Measurements from ENCODE around the gene GMPR2. TPM values are rescaled to one million over a fixed set of nuclear protein-coding genes. Genes with fewer than 3 reads are reported as not detected.
A peak's percentile ranks its signal among the peaks of the same experiment; 100 is the strongest.

The GMPR2 gene
- total and polyA plus RNA-seq, 2 experiments from 2014 or later: 60.6 to 70.6 TPM

DNA sequence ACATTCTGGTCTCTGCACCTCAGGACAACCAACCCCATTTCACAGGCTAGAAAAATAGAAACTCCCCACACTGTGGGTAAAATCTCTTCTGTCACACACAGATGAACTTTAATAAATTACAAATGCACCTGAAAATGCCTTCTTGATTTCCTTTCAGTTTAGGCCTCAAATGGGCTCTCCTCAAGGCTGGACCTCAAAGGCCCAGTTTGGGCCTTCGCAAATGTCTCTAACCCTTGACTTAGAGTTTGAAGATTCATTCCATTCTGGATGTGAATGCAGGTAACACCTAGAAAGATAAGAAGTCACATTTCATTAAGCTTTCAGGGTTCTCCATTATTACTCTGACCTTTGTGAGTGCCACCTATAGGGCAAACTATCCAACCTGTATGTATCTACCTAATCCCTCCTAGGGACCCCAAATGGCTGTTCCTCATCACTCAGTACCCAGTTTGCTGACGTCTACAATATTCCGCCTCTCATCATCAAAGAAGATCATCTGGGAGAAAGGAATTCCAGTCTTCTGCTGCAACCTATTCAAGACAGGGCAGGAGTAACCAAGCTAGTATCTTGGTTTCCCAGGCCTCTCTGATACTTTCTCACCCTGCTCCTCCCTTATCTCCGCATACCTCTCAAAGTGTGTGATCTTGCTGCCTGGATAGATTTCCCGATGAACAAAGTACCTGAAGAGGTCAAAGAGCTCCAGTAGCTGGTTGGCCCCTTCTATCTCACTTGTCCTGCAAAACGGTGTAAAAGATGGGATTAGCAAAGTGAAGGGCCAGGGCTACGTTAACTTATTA lies 18.7 kb upstream of the GMPR2 start:
- Mint-ChIP-seq H3K27me3 (ENCODE audit: insufficient read depth, low read depth, poor library complexity) (peaks cover 19% of the 10 kb centered on the region), H3K36me3 (ENCODE audit: low read depth) (peaks cover 51% of the 10 kb centered on the region), H3K4me3 (peak overlapping the region; percentile 93), H3K4me1 (peaks cover 19% of the 10 kb centered on the region), H3K27ac (peak overlapping the region; percentile 99), H3K9me3 (peaks cover 3% of the 10 kb centered on the region; the same call in 2 of the 3 replicates)
- Histone ChIP-seq H4K20me1 (replicated peaks; ENCODE audit: insufficient read depth) (no peaks in the 10 kb centered on the region; the same call in 1 of the 2 replicates), H3K27me3 (ENCODE audit: insufficient read depth) (no peaks in the 10 kb centered on the region), H3K27ac (ENCODE audit: low read depth) (peak overlapping the region; percentile 94), H3K4me2 (peak overlapping the region; percentile 70), H3K4me1 (ENCODE audit: insufficient read depth) (peaks cover 16% of the 10 kb centered on the region), H3K9me2 (ENCODE audit: insufficient read depth) (no peaks in the 10 kb centered on the region), H2AFZ (no peak overlapping the region), H3K4me3 (peak overlapping the region; percentile 83), H3F3A (replicated peaks; ENCODE audit: low read depth) (peaks cover 29% of the 10 kb centered on the region), H3K79me2 (replicated peaks; ENCODE audit: insufficient read depth) (peaks cover under 1% of the 10 kb centered on the region), H3K36me3 (ENCODE audit: insufficient read depth) (no peaks in the 10 kb centered on the region)
- DNase-seq (ENCODE audit: low spot score) (no peak), ATAC-seq (no peak)
- no peak for TF ChIP-seq JUNB (IDR thresholded peaks at IDR 0.05; ENCODE audit: unreplicated experiment)

DNA sequence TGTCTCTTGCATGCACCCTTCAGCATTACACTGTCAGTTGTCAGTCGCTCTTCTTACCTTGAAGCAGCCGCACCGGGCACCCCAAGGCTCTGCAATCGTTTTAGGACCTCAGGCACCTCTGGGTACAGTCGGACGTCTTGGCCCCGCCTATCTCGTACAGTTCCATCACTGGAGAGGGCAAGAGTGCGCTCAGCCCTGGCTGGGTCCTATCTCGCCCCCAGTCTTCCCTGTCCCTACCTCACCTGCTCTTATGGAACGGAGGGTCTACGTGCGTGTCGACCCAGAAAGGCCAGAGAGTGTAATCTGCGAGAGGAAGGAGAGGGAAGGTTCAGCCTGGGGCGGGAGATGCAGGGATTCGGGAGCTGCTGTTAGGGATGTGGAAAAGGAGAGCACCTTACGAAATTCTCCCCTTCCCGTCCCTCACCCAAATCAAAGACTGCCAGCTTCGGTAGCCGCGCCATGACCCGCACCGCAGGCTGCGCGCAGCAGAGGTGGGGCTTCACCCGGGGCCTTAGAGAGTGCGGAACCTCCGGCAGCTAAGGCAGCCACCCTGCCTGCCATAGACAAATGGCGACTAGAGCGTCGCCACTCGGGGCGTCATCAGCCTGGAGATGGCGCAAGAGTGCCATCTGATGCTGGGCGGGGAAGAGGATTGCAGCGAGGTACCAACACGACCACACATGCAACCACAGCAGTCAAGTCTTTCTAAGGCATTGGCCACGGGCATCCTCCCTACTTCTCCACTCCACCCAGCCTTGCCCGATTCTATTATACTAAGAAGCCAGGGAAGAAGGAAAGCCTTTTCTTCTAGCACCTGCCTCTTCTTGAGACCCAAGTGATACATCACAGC lies 17.0 kb upstream of the GMPR2 start, which contains the start of gene MDP1:
MDP1 (minus strand) TSS at position 572 of the 850 bp plus-strand sequence; CDS start at position 461, 111 bp downstream.
- peak; percentile 94 for DNase-seq (ENCODE audit: low spot score)
- Histone ChIP-seq H3K4me2 (peak within 1 kb of the TSS; percentile 98), H3K36me3 (ENCODE audit: insufficient read depth) (no peaks in the 10 kb centered on the region), H3K4me3 (peak within 1 kb of the TSS; percentile 93), H3K27ac (ENCODE audit: low read depth) (peak within 1 kb of the TSS; percentile 95), H3K27me3 (ENCODE audit: insufficient read depth) (no peaks in the 10 kb centered on the region), H3F3A (replicated peaks; ENCODE audit: low read depth) (peaks cover 29% of the 10 kb centered on the region), H4K20me1 (replicated peaks; ENCODE audit: insufficient read depth) (peaks cover 11% of the 10 kb centered on the region), H3K4me1 (ENCODE audit: insufficient read depth) (peaks cover 16% of the 10 kb centered on the region), H2AFZ (peak within 1 kb of the TSS; percentile 89), H3K9me2 (ENCODE audit: insufficient read depth) (no peaks in the 10 kb centered on the region), H3K79me2 (replicated peaks; ENCODE audit: insufficient read depth) (peaks cover 16% of the 10 kb centered on the region)
- Mint-ChIP-seq H3K4me3 (peak within 1 kb of the TSS; percentile 93), H3K36me3 (ENCODE audit: low read depth) (peaks cover 34% of the 10 kb centered on the region), H3K4me1 (peaks cover 19% of the 10 kb centered on the region), H3K27ac (peak within 1 kb of the TSS; percentile 92), H3K27me3 (ENCODE audit: insufficient read depth, low read depth, poor library complexity) (peaks cover 19% of the 10 kb centered on the region), H3K9me3 (peaks cover 3% of the 10 kb centered on the region; the same call in 2 of the 3 replicates)
- peak; percentile 77 for ATAC-seq
- TF ChIP-seq, protein P1, sequence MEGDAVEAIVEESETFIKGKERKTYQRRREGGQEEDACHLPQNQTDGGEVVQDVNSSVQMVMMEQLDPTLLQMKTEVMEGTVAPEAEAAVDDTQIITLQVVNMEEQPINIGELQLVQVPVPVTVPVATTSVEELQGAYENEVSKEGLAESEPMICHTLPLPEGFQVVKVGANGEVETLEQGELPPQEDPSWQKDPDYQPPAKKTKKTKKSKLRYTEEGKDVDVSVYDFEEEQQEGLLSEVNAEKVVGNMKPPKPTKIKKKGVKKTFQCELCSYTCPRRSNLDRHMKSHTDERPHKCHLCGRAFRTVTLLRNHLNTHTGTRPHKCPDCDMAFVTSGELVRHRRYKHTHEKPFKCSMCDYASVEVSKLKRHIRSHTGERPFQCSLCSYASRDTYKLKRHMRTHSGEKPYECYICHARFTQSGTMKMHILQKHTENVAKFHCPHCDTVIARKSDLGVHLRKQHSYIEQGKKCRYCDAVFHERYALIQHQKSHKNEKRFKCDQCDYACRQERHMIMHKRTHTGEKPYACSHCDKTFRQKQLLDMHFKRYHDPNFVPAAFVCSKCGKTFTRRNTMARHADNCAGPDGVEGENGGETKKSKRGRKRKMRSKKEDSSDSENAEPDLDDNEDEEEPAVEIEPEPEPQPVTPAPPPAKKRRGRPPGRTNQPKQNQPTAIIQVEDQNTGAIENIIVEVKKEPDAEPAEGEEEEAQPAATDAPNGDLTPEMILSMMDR (conservative IDR thresholded peaks at IDR 0.05; ENCODE audit: low read depth in 2 of 2): peak; percentile 60 to 85
- no peak for TF ChIP-seq EZH2 (IDR thresholded peaks at IDR 0.05; ENCODE audit: low read depth, unreplicated experiment)
- TF ChIP-seq, protein P2, sequence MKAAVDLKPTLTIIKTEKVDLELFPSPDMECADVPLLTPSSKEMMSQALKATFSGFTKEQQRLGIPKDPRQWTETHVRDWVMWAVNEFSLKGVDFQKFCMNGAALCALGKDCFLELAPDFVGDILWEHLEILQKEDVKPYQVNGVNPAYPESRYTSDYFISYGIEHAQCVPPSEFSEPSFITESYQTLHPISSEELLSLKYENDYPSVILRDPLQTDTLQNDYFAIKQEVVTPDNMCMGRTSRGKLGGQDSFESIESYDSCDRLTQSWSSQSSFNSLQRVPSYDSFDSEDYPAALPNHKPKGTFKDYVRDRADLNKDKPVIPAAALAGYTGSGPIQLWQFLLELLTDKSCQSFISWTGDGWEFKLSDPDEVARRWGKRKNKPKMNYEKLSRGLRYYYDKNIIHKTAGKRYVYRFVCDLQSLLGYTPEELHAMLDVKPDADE (IDR thresholded peaks at IDR 0.05): 0 out of 2 replicates have a peak, but pooled peaks have one; percentile 22
- peak; percentile 96 for TF ChIP-seq CREB1 (CRISPR knock-in tag; IDR thresholded peaks at IDR 0.05; ENCODE audit: low read depth)
- TF ChIP-seq JUNB (IDR thresholded peaks at IDR 0.05; ENCODE audit: unreplicated experiment): no peak
- TF ChIP-seq POLR2AphosphoS5 (IDR thresholded peaks at IDR 0.05; ENCODE audit: low read depth): peak; percentile 84
